ENCODE measurements around the gene ELOVL4. TPM values are rescaled to one million over a fixed set of nuclear protein-coding genes. Genes with fewer than 3 reads are reported as not detected.

The ELOVL4 gene
- total and polyA plus RNA-seq, 9 donors: 1.8 to 4.2 (median 2.3) TPM

- no CpG with 5 or more reads among the region's 1 CpG for WGBS (ENCODE audit: insufficient coverage)
- DNase-seq: no peak
- H3K4me3 ChIP-seq (ENCODE audit: low read length): no peak overlapping the region
- no peak overlapping the region for H3K27ac ChIP-seq (ENCODE audit: low read length)
- H3K27me3 ChIP-seq (ENCODE audit: control insufficient read depth, insufficient read depth, low read length): no peaks in the 10 kb centered on the region
- H3K36me3 ChIP-seq (ENCODE audit: control insufficient read depth, insufficient read depth, low read length): no peaks in the 10 kb centered on the region
- no peaks in the 10 kb centered on the region for H3K4me1 ChIP-seq (ENCODE audit: control insufficient read depth, insufficient read depth, low read length)
- no peaks in the 10 kb centered on the region for H3K9me3 ChIP-seq (replicated peaks; ENCODE audit: control insufficient read depth, low read depth, low read length)
Measured at GRCh38 chr6:79922018-79922417, 25.3 kb downstream of the ELOVL4 start.

DNA sequence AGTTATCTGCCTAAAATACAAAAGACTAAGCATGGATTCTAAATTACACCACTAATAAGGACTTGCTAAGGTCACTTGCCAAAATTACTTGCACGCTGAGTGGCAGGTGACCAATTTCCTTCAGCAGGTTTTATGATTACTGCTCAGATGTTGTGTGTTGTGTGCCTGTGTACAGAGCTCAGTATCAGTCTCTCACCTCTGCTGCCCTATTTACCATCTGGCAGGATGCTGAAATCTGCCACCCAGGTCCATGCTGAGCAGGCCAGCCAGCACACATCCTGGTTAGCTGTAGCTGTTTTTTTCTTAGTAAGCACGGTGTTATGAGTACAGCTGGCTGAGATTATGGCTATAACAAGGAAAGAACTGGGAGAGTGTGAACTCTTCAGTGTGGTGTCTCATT lies 34.0 kb downstream of the ELOVL4 start:
- Histone ChIP-seq H3K4me1 (ENCODE audit: control insufficient read depth, insufficient read depth, low read length) (no peaks in the 10 kb centered on the region), H3K27me3 (ENCODE audit: control insufficient read depth, insufficient read depth, low read length) (no peaks in the 10 kb centered on the region), H3K36me3 (ENCODE audit: control insufficient read depth, insufficient read depth, low read length) (no peaks in the 10 kb centered on the region), H3K9me3 (replicated peaks; ENCODE audit: control insufficient read depth, low read depth, low read length) (no peaks in the 10 kb centered on the region), H3K27ac (ENCODE audit: low read length) (no peak overlapping the region), H3K4me3 (ENCODE audit: low read length) (no peak overlapping the region)
- no CpG with 5 or more reads among the region's 2 CpGs for WGBS (ENCODE audit: insufficient coverage)
- no peak for DNase-seq

DNA sequence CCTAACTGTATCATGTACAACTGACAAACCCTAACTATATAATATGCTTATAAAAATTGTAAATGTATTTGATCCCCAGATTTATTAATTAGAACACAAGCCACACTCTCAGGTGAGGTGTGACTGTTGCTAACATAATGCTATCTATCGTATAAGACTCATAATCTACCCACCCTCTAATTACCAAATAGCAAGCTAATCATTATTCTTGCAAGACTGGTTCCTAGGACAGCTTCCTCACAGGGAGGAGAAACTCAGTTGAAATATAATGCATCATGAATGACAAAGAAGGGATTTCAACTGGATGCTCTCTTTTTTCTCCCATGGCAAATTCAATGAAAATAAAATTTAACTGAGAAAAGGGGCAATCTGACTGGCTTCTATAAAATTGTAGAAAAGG lies 35.4 kb downstream of the ELOVL4 start:
- DNase-seq: no peak
- H3K4me1 ChIP-seq (ENCODE audit: control insufficient read depth, insufficient read depth, low read length): no peaks in the 10 kb centered on the region
- no peaks in the 10 kb centered on the region for H3K36me3 ChIP-seq (ENCODE audit: control insufficient read depth, insufficient read depth, low read length)
- no peak overlapping the region for H3K27ac ChIP-seq (ENCODE audit: low read length)
- WGBS (ENCODE audit: insufficient coverage): no CpG with 5 or more reads among the region's 1 CpG
- H3K27me3 ChIP-seq (ENCODE audit: control insufficient read depth, insufficient read depth, low read length): no peaks in the 10 kb centered on the region
- no peak overlapping the region for H3K4me3 ChIP-seq (ENCODE audit: low read length)
- no peaks in the 10 kb centered on the region for H3K9me3 ChIP-seq (replicated peaks; ENCODE audit: control insufficient read depth, low read depth, low read length)

DNA sequence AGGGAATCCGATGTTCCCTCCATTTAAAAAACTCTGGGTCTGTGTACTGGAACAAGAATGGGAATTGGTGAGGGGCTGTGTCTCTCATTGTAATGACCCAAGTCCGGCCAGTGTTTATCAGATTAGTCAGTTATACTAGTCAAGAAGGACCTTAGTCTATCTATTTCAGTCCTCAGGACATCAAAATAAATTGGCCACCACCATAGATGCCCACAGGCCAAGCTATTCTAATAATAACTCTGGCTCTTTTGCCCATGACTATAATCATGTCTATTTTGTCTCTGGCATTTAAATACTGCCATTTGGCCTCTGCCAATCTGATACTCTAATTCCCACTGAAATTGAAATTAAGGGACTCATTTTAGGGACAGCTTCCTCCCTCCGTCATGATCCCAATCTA lies 37.8 kb downstream of the ELOVL4 start:
- Histone ChIP-seq H3K27me3 (ENCODE audit: control insufficient read depth, insufficient read depth, low read length) (no peaks in the 10 kb centered on the region), H3K9me3 (replicated peaks; ENCODE audit: control insufficient read depth, low read depth, low read length) (no peaks in the 10 kb centered on the region), H3K36me3 (ENCODE audit: control insufficient read depth, insufficient read depth, low read length) (no peaks in the 10 kb centered on the region), H3K27ac (ENCODE audit: low read length) (no peak overlapping the region), H3K4me1 (ENCODE audit: control insufficient read depth, insufficient read depth, low read length) (no peaks in the 10 kb centered on the region), H3K4me3 (ENCODE audit: low read length) (no peak overlapping the region)
- no peak for DNase-seq
- WGBS (ENCODE audit: insufficient coverage): 100% methylated on average over 1 of the region's 3 CpGs

DNA sequence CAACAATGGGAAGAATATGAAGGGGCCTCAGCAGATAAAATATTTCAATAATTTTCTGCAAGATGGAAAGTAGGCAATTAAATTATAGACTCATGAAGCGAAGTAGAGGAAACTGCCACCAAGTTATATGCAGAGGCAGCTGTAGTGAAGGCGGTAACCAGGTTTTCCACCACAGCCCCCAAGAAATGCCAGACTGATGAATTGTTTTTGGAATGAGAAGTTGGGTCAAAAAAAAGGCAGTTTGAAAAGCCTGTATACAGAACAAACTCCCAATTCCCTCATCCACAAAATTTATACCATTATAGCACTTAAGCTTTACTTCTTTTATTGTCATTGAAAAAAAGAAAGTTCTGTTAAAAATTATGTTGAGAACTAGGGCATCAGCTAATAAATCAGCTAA lies 45.3 kb downstream of the ELOVL4 start:
- Histone ChIP-seq H3K9me3 (replicated peaks; ENCODE audit: control insufficient read depth, low read depth, low read length) (no peaks in the 10 kb centered on the region), H3K27me3 (ENCODE audit: control insufficient read depth, insufficient read depth, low read length) (no peaks in the 10 kb centered on the region), H3K4me3 (ENCODE audit: low read length) (no peak overlapping the region), H3K27ac (ENCODE audit: low read length) (no peak overlapping the region), H3K4me1 (ENCODE audit: control insufficient read depth, insufficient read depth, low read length) (no peaks in the 10 kb centered on the region), H3K36me3 (ENCODE audit: control insufficient read depth, insufficient read depth, low read length) (no peaks in the 10 kb centered on the region)
- peak; percentile 39 for DNase-seq
- no CpG with 5 or more reads among the region's 2 CpGs for WGBS (ENCODE audit: insufficient coverage)

GRCh38 chr6:79898076-79898475 lies 49.3 kb downstream of the ELOVL4 start:
- Histone ChIP-seq H3K27me3 (ENCODE audit: control insufficient read depth, insufficient read depth, low read length) (no peaks in the 10 kb centered on the region), H3K4me1 (ENCODE audit: control insufficient read depth, insufficient read depth, low read length) (no peaks in the 10 kb centered on the region), H3K9me3 (replicated peaks; ENCODE audit: control insufficient read depth, low read depth, low read length) (no peaks in the 10 kb centered on the region), H3K27ac (ENCODE audit: low read length) (no peak overlapping the region), H3K4me3 (ENCODE audit: low read length) (no peak overlapping the region), H3K36me3 (ENCODE audit: control insufficient read depth, insufficient read depth, low read length) (no peaks in the 10 kb centered on the region)
- DNase-seq: no peak
- WGBS (ENCODE audit: insufficient coverage): no CpG with 5 or more reads among the region's 1 CpG

- no peaks in the 10 kb centered on the region for H3K36me3 ChIP-seq (ENCODE audit: control insufficient read depth, insufficient read depth, low read length)
- H3K4me3 ChIP-seq (ENCODE audit: low read length): no peak overlapping the region
- no peaks in the 10 kb centered on the region for H3K27me3 ChIP-seq (ENCODE audit: control insufficient read depth, insufficient read depth, low read length)
- no peaks in the 10 kb centered on the region for H3K4me1 ChIP-seq (ENCODE audit: control insufficient read depth, insufficient read depth, low read length)
- no peak for DNase-seq
- no peak overlapping the region for H3K27ac ChIP-seq (ENCODE audit: low read length)
- no peaks in the 10 kb centered on the region for H3K9me3 ChIP-seq (replicated peaks; ENCODE audit: control insufficient read depth, low read depth, low read length)
- WGBS (ENCODE audit: insufficient coverage): 40% methylated on average over 1 of the region's 5 CpGs
Measured at GRCh38 chr6:79896075-79896449, 51.3 kb downstream of the ELOVL4 start.

- DNase-seq: no peak
- Histone ChIP-seq H3K4me1 (ENCODE audit: control insufficient read depth, insufficient read depth, low read length) (no peaks in the 10 kb centered on the region), H3K4me3 (ENCODE audit: low read length) (no peak overlapping the region), H3K27me3 (ENCODE audit: control insufficient read depth, insufficient read depth, low read length) (no peaks in the 10 kb centered on the region), H3K36me3 (ENCODE audit: control insufficient read depth, insufficient read depth, low read length) (no peaks in the 10 kb centered on the region), H3K9me3 (replicated peaks; ENCODE audit: control insufficient read depth, low read depth, low read length) (no peaks in the 10 kb centered on the region), H3K27ac (ENCODE audit: low read length) (no peak overlapping the region)
Measured at GRCh38 chr6:79895382-79896074, 51.8 kb downstream of the ELOVL4 start.

GRCh38 chr6:79894939-79895338 lies 52.4 kb downstream of the ELOVL4 start:
- Histone ChIP-seq H3K4me3 (ENCODE audit: low read length) (no peak overlapping the region), H3K27ac (ENCODE audit: low read length) (no peak overlapping the region), H3K27me3 (ENCODE audit: control insufficient read depth, insufficient read depth, low read length) (no peaks in the 10 kb centered on the region), H3K9me3 (replicated peaks; ENCODE audit: control insufficient read depth, low read depth, low read length) (no peaks in the 10 kb centered on the region), H3K36me3 (ENCODE audit: control insufficient read depth, insufficient read depth, low read length) (no peaks in the 10 kb centered on the region), H3K4me1 (ENCODE audit: control insufficient read depth, insufficient read depth, low read length) (no peaks in the 10 kb centered on the region)
- no CpG with 5 or more reads among the region's 1 CpG for WGBS (ENCODE audit: insufficient coverage)
- peak; percentile 2 for DNase-seq

GRCh38 chr6:79888587-79888986 lies 58.8 kb downstream of the ELOVL4 start:
- no CpG with 5 or more reads among the region's 3 CpGs for WGBS (ENCODE audit: insufficient coverage)
- Histone ChIP-seq H3K36me3 (ENCODE audit: control insufficient read depth, insufficient read depth, low read length) (no peaks in the 10 kb centered on the region), H3K27ac (ENCODE audit: low read length) (no peak overlapping the region), H3K9me3 (replicated peaks; ENCODE audit: control insufficient read depth, low read depth, low read length) (no peaks in the 10 kb centered on the region), H3K4me3 (ENCODE audit: low read length) (no peak overlapping the region), H3K4me1 (ENCODE audit: control insufficient read depth, insufficient read depth, low read length) (no peaks in the 10 kb centered on the region), H3K27me3 (ENCODE audit: control insufficient read depth, insufficient read depth, low read length) (no peaks in the 10 kb centered on the region)
- DNase-seq: peak; percentile 10

DNA sequence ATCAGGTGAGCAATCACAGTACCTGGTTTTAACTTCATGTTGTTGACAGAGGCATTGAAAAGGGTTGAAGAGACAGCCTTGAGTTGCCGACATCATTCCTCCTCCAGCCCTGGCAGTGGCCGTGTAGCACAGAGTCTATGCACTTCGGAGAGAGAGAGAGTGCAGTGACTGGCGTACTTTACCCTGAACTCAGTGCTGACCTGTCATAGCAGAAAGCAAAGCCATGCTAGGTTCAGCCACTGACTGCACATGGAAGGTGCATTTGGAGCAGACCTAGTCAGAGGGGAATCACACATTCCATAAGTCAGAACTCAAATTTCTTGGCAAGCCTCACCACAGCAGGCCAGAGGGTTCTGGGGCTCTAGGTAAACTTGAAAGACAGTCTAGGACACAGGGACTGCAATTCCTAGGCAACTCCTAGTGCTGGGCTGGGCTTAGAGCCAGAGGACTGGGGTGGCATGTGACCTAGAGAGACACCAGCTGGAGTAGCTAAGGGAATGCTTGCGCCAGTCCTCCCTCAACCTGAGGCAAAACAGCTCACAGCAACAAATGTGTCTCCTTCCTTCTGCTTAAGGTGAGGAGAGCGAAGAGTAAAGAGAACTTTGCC lies 69.1 kb downstream of the ELOVL4 start:
- Histone ChIP-seq H3K4me3 (ENCODE audit: low read length) (no peak overlapping the region), H3K36me3 (ENCODE audit: control insufficient read depth, insufficient read depth, low read length) (no peaks in the 10 kb centered on the region), H3K4me1 (ENCODE audit: control insufficient read depth, insufficient read depth, low read length) (no peaks in the 10 kb centered on the region), H3K27me3 (ENCODE audit: control insufficient read depth, insufficient read depth, low read length) (no peaks in the 10 kb centered on the region), H3K9me3 (replicated peaks; ENCODE audit: control insufficient read depth, low read depth, low read length) (no peaks in the 10 kb centered on the region), H3K27ac (ENCODE audit: low read length) (no peak overlapping the region)
- WGBS (ENCODE audit: insufficient coverage): 93% methylated on average over 4 of the region's 6 CpGs
- peak; percentile 8 for DNase-seq
